HEK293T (cell line): ENCODE results near the gene ADTRP.

Source experiments
- ARNT ChIP-seq: fragments of 450-650 bp; IDR thresholded peaks from 2 replicates; pipeline ENCODE4 v1.6.1; 2017; ENCODE audit warnings: mild to moderate bottlenecking
- BHLHE40 ChIP-seq: fragments of 450-650 bp; IDR thresholded peaks from 2 replicates; pipeline ENCODE4 v1.6.1; 2016; ENCODE audit warnings: mild to moderate bottlenecking, moderate library complexity, borderline replicate concordance
- ELF4 ChIP-seq: fragments of 450-650 bp; IDR thresholded peaks from 2 replicates; pipeline ENCODE4 v1.6.1; 2017; ENCODE audit warnings: antibody characterized with exemption
- FOXK2 ChIP-seq: fragments of 450-650 bp; IDR thresholded peaks from 2 replicates; pipeline ENCODE4 v1.6.1; 2016; ENCODE audit warnings: mild to moderate bottlenecking
- FOXM1 ChIP-seq: fragments of 450-650 bp; IDR thresholded peaks from 2 replicates; pipeline ENCODE4 v1.6.1; 2017; ENCODE audit warnings: mild to moderate bottlenecking, borderline replicate concordance
- LEF1 ChIP-seq: fragments of 450-650 bp; IDR thresholded peaks from 2 replicates; pipeline ENCODE4 v1.6.1; 2017; ENCODE audit warnings: mild to moderate bottlenecking, borderline replicate concordance
- NFRKB ChIP-seq: fragments of 450-650 bp; IDR thresholded peaks from 2 replicates; pipeline ENCODE4 v1.6.1; 2016; ENCODE audit warnings: mild to moderate bottlenecking, moderate library complexity
- SUZ12 ChIP-seq: fragments of 450-650 bp; IDR thresholded peaks from 2 replicates; pipeline ENCODE4 v1.6.1; 2016; ENCODE audit warnings: mild to moderate bottlenecking
- TARDBP ChIP-seq: fragments of 450-650 bp; IDR thresholded peaks from 2 replicates; pipeline ENCODE4 v1.6.1; 2016
- ZNF384 ChIP-seq: fragments of 450-650 bp; IDR thresholded peaks from 2 replicates; pipeline ENCODE4 v1.6.1; 2016

GRCh38 chr6:11815231-11815630 is 36.6 kb upstream of the ADTRP start:
- no peak for TF ChIP-seq TARDBP
- no peak for TF ChIP-seq SUZ12
- no peak for TF ChIP-seq FOXK2
- no peak for TF ChIP-seq LEF1
- no peak for TF ChIP-seq FOXM1
- no peak for TF ChIP-seq BHLHE40
- TF ChIP-seq ELF4, result no peak
- no peak for TF ChIP-seq NFRKB
- no peak for TF ChIP-seq ARNT
- no peak for TF ChIP-seq ZNF384
